GM13977 (cell line): ENCODE results near the gene TBC1D9.

Source experiments
- DNase-seq: peaks from one replicate; pipeline ENCODE4 v3.0.0; 2012; ENCODE audit warnings: low spot score
- CTCF ChIP-seq: IDR thresholded peaks from 2 replicates; pipeline ENCODE4 v1.5.1; 2012; ENCODE audit warnings: mild to moderate bottlenecking, control low read depth; ENCODE audit not compliant: insufficient read depth; ENCODE audit errors: extremely low read depth, missing control alignments
- in situ Hi-C: fragments of 300-500 bp; cut with MboI; formaldehyde crosslinking; loops from one replicate; pipeline ENCODE4 v1.12.0; 2022; ENCODE audit warnings: low sequenced_read_pairs, low pct_unique_long_range_greater_than_20kb, mixed read lengths, inconsistent platforms; ENCODE audit not compliant: unreplicated experiment

Gene TBC1D9

DNA sequence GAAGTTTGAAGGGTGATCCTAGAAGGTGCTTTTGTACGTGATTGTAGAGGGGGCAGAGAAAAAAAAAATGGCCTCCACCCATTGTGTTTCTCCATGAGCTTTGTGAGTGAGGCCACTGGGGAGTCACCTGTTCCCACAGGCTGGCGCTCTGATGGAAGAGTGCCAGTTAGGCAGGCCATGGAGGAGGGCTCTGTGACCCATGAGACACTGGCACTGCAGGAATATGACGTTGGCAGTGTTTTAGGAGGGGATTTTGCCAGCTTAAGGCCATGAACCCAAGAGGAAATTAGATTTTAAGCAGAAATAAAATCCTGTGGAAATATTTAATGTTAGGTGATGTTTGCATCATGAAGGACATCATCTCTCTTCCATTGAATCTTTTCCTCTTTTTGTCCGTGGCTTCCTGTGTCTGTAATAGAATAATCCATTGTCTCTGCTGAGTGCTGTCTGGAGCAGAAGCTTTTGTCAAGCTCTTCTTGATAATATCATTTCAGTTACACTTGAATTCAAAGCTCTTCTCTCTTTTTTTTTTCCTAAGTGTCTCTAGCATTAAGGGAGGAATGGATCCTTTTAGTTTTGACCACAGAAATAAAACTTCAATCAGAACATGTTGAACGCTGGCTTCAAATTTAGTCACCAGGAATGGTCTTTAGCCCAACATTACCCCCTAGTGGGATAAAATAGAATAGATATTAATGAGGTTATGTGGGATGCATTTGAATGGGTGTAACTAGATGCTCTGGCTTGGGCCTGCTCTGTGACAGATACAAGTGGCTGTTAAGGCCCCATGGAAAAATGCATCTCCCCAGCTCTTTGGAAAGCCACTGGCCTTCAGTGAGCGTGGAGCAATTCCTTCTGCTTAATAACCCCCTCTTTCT is 146.4 kb downstream of the TBC1D9 start:
- peak; percentile 72 for DNase-seq
- TF ChIP-seq CTCF, result peak; percentile 42
- in situ Hi-C loops, result loop anchor here (25.0 kb wide), 2 partner anchors 228 to 247 kb away; partner anchors contain the start of gene SCOC

DNA sequence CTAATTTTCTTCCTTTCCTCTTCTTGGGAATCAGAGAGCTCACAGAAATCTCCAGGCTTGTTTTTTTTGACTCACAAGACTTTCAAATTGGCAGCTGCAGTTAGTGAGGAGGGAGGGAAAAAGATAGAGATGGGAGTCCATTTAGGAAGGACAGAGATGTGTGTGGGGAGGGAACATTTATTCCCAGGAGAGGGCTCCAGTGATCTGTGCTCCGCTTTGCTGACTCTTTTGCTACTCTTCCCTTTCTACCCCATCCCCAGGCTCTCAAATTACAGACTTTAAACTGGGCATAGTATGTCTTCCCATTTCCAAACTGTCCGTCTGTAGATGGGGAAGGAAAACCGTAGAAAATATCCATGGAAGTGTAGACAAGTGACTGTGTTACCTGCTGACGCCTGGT is 148.3 kb downstream of the TBC1D9 start:
- TF ChIP-seq CTCF, result no peak
- no peak for DNase-seq
- in situ Hi-C loops, result loop anchor here (25.0 kb wide), 2 partner anchors 229 to 246 kb away; partner anchors contain the start of gene SCOC

DNA sequence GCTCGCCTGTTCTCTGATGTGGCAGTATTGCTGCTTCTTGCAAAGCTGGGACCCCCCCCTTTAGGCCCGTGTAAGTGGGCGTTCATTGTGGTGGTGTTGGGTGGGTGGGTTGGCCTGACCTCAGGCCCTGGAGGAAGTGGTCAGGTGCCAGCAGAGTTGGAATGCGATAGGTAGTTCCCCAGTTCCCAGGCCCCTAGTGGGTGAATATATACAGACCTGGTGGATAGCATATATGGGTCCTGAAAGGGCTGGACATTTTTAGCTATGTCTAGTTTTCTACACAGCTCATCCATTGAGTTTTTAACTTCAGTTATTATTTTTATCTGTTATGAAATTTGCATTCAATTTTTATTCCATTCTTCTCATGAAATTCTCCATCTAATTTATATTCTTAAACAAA is 151.6 kb downstream of the TBC1D9 start:
- TF ChIP-seq CTCF, result no peak
- in situ Hi-C loops, result loop anchor here (25.0 kb wide), 2 partner anchors 233 to 242 kb away; partner anchors contain the start of gene SCOC
- DNase-seq, result no peak

- in situ Hi-C loops, result loop anchor here (25.0 kb wide), 2 partner anchors 234 to 241 kb away; partner anchors contain the start of gene SCOC
- no peak for DNase-seq
- TF ChIP-seq CTCF, result no peak
These were observed 152.9 kb downstream of the TBC1D9 start for GRCh38 chr4:140603286-140603685.

DNA sequence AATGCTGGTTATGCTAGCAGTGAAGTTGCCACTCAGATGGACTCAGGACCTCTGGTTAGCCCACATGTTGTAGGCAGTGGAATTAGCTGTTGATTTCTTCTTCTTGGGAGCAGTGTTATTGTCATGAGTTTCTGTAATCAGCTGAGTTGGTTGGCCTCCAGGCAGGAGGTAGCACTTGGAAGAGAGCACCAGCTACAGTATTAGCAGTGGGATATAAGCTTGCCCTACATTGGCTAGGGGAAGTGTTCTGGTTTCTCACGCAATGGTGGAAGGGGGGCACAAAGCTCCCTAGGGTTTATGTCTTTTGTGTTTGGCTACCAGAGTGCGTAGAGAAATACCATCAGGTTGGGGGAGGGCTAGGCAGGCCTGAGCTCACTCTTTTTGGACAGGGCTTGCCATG is 153.5 kb downstream of the TBC1D9 start:
- DNase-seq, result no peak
- in situ Hi-C loops, result loop anchor here (25.0 kb wide), 2 partner anchors 235 to 240 kb away; partner anchors contain the start of gene SCOC
- TF ChIP-seq CTCF, result no peak

DNA sequence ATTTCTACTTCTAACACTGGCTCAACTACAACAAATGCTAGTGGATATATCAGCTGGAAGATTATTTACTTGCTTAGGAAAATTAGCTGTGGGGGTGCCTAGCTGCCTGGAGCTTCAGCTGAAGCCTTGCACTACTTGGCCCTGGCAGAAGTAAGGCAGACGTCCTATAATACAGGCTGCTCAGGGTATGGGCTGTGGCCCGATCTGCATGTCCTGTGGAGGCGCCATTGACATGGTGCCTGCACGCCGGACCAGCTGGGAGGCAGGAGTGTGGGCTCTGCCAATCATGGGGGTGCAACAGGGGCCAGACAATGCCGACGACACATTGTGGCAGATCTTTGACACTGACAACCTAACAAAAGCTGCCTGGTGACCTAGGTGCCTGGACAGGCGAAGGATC is 155.8 kb downstream of the TBC1D9 start:
- no peak for DNase-seq
- in situ Hi-C loops, result loop anchor here (25.0 kb wide), 2 partner anchors 237 to 238 kb away; partner anchors contain the start of gene SCOC
- no peak for TF ChIP-seq CTCF
